ENCODE results near the gene SLC38A5.

Gene SLC38A5

DNA sequence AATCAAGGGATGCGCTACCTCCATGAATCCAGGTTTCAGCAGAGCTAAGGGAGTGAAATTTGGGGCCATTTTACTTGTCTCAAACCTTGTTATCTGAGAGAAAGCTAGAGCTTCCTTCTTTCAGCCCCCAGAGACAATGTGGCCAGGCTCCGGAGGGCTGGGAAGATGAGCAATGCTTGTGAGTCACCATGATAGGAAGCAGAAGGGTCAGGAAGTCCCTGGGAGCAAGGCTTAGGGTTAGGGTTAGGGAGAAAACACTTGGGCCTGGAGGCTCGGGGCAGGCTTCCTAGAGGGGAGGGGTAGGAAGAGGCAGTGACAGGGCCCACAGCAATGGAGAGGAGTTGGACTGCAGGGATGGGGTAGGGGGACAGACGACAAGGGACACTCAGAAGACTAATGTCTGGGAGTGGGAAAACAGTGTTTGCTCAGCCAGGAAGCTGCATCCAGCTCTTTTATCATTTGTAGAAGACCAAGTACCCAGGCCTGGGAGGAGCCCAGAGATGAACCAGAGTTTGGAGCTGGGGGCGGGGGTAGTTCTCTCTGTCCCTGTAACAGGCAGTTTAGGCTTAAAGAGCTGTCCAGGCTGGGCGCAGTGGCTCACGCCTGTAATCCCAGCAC is 22.3 kb upstream of the SLC38A5 start:
- TF ChIP-seq TAF1 (IDR thresholded peaks at IDR 0.05; ENCODE audit: low read depth, low read length) (no peak), POLR2AphosphoS5 (IDR thresholded peaks at IDR 0.05; ENCODE audit: low read depth, low read length) (no peak), POLR2A (IDR thresholded peaks at IDR 0.05; ENCODE audit: low read depth, low read length) (no peak), PAX5 (IDR thresholded peaks at IDR 0.05; ENCODE audit: insufficient read depth, low read length, severe bottlenecking) (no peak), SPI1 (IDR thresholded peaks at IDR 0.05; ENCODE audit: low read depth, low read length) (no peak), POU2F2 (IDR thresholded peaks at IDR 0.05; ENCODE audit: low read depth, low read length) (no peak)
- DNase-seq (ENCODE audit: insufficient read length, low spot score) (no peak), FAIRE-seq (no peak)

DNA sequence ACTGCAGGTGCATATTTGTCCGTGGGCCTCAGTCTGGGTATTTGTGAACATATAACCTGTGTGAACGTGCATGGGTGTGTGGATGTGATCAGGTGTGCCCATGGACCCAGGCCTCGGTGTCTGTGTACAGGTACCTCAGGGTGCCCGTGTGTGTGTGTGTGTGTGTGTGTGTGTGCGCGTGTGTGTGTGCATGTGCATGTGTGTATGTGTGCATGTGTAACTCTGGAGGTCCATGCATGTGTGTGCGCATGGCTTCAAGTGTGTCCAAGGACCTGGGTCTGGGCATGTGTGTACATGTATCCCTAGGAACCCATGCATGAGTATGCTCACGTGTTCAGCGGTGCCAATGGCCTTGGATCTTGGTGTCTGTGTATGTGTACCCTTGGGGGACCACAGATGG is 21.7 kb upstream of the SLC38A5 start:
- DNase-seq (ENCODE audit: insufficient read length, low spot score) (no peak), FAIRE-seq (peak; percentile 26)
- TF ChIP-seq POLR2AphosphoS5 (IDR thresholded peaks at IDR 0.05; ENCODE audit: low read depth, low read length), result no peak
- no peak for TF ChIP-seq PAX5 (IDR thresholded peaks at IDR 0.05; ENCODE audit: insufficient read depth, low read length, severe bottlenecking)
- no peak for TF ChIP-seq SPI1 (IDR thresholded peaks at IDR 0.05; ENCODE audit: low read depth, low read length)
- no peak for TF ChIP-seq TAF1 (IDR thresholded peaks at IDR 0.05; ENCODE audit: low read depth, low read length)
- TF ChIP-seq POLR2A (IDR thresholded peaks at IDR 0.05; ENCODE audit: low read depth, low read length), result no peak

DNA sequence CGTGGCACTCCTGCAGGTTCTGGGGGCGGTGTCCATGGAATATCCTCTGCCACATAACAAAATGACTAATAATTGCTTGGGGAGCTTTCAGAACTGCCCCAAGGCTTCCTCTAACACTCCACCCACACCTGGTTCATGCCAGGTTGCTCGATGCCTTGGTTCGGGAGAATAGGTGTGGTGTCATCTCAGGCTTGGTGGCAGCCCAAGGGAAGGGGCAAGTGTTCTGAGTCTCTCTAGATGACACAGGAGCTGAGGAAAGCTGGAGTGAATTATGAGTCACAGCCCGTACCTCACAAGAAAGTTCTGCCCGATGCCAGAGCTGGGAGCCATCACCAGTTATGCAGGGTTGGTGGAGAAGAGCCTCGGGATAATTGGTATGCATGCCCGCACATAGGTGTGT is 20.6 kb upstream of the SLC38A5 start:
- no peak for TF ChIP-seq TAF1 (IDR thresholded peaks at IDR 0.05; ENCODE audit: low read depth, low read length)
- no peak for TF ChIP-seq POLR2A (IDR thresholded peaks at IDR 0.05; ENCODE audit: low read depth, low read length)
- no peak for TF ChIP-seq PAX5 (IDR thresholded peaks at IDR 0.05; ENCODE audit: insufficient read depth, low read length, severe bottlenecking)
- TF ChIP-seq POLR2AphosphoS5 (IDR thresholded peaks at IDR 0.05; ENCODE audit: low read depth, low read length), result no peak
- TF ChIP-seq POU2F2 (IDR thresholded peaks at IDR 0.05; ENCODE audit: low read depth, low read length), result no peak
- no peak for TF ChIP-seq SPI1 (IDR thresholded peaks at IDR 0.05; ENCODE audit: low read depth, low read length)
- DNase-seq (ENCODE audit: insufficient read length, low spot score), result no peak
- FAIRE-seq, result no peak

DNA sequence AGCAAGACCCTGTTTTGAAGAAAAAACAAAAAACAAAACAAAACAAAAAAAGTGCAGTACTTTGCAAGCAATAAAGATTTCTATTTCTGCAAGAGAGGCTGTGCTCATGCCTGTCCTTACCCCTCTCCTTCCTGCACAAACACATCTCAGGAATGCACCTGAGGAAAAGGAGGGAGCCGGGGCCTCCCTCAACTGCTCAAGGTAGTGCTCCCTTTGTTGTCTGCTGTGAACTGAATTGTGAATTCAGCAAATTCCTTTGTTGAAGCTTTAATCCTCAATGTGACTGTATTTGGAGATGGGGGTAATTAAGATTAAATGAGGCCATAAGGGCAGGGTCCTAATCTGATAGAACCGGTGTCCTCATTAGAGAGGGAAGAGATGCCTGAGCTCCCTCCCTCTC is 19.8 kb upstream of the SLC38A5 start:
- FAIRE-seq (no peak), DNase-seq (ENCODE audit: insufficient read length, low spot score) (no peak)
- TF ChIP-seq SPI1 (IDR thresholded peaks at IDR 0.05; ENCODE audit: low read depth, low read length) (no peak), POLR2A (IDR thresholded peaks at IDR 0.05; ENCODE audit: low read depth, low read length) (no peak), PAX5 (IDR thresholded peaks at IDR 0.05; ENCODE audit: insufficient read depth, low read length, severe bottlenecking) (no peak), POU2F2 (IDR thresholded peaks at IDR 0.05; ENCODE audit: low read depth, low read length) (no peak), TAF1 (IDR thresholded peaks at IDR 0.05; ENCODE audit: low read depth, low read length) (no peak), POLR2AphosphoS5 (IDR thresholded peaks at IDR 0.05; ENCODE audit: low read depth, low read length) (no peak)

DNA sequence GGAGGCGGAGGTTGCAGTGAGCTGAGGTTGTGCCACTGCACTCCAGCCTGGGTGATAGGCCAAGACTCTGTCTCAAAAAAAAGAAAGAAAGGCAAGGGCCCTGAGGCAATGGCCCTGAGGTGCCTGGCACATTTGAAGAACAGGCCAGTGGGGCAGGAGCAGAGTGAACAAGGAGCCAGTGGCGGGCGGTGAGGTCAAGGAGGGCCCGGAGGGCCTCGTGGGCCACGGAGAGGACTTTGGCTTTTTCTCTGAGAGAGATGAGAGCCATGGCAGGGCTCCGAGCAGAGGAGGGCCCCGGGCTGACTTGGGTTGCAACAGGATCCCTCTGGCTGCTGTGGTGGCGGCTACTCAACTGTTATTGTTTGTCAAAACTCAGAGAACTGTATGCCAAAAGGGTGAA is 19.2 kb upstream of the SLC38A5 start:
- no peak for FAIRE-seq
- no peak for DNase-seq (ENCODE audit: insufficient read length, low spot score)
- TF ChIP-seq POU2F2 (IDR thresholded peaks at IDR 0.05; ENCODE audit: low read depth, low read length) (no peak), PAX5 (IDR thresholded peaks at IDR 0.05; ENCODE audit: insufficient read depth, low read length, severe bottlenecking) (no peak), SPI1 (IDR thresholded peaks at IDR 0.05; ENCODE audit: low read depth, low read length) (no peak), POLR2A (IDR thresholded peaks at IDR 0.05; ENCODE audit: low read depth, low read length) (no peak), TAF1 (IDR thresholded peaks at IDR 0.05; ENCODE audit: low read depth, low read length) (no peak), POLR2AphosphoS5 (IDR thresholded peaks at IDR 0.05; ENCODE audit: low read depth, low read length) (no peak)

DNA sequence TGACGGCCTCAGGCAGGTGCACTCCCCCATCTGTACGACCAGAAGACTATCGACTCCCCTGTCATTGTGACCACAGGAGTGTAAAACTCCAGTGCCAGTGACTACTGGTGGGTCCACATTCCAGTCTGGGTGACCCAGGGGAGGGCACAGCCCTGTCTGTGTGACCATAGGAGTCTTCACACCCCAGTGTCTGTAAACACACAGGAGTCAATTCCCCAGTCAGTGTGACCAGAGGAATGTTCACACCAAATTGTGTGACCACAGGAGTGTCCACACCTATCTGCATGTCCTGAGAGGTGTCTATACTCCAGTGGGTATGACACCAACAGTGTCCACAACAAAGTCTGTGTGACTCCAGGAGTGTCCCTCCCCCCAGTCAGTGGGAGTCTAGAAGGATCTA is 18.0 kb upstream of the SLC38A5 start:
- TF ChIP-seq POLR2A (IDR thresholded peaks at IDR 0.05; ENCODE audit: low read depth, low read length), result no peak; the same call in 1 of the 2 replicates
- no peak for TF ChIP-seq POLR2AphosphoS5 (IDR thresholded peaks at IDR 0.05; ENCODE audit: low read depth, low read length)
- TF ChIP-seq SPI1 (IDR thresholded peaks at IDR 0.05; ENCODE audit: low read depth, low read length), result no peak
- TF ChIP-seq POU2F2 (IDR thresholded peaks at IDR 0.05; ENCODE audit: low read depth, low read length), result no peak
- TF ChIP-seq TAF1 (IDR thresholded peaks at IDR 0.05; ENCODE audit: low read depth, low read length), result no peak
- TF ChIP-seq PAX5 (IDR thresholded peaks at IDR 0.05; ENCODE audit: insufficient read depth, low read length, severe bottlenecking), result no peak
- no peak for FAIRE-seq
- DNase-seq (ENCODE audit: insufficient read length, low spot score), result no peak

DNA sequence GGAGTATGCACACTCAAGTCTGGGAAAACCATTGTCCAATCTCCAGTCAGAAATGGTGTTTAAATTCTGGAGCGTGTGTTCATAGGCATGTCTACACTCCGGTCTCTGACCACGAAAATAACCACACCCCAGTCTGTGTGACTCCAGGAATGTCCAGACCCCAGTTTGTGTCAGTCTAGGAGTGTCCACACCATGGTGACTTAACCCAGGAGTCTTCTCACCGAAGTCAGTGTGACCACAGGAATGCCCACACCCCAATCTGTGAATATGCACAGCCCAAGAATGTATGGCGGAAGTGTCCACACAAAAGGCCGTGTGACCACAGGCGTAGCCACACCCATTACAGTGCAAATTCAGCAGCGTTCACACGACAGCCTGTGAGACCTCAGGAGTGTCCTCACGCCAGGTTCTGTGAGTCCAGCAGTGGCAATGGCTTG is 17.3 kb upstream of the SLC38A5 start:
- DNase-seq (ENCODE audit: insufficient read length, low spot score) (no peak), FAIRE-seq (no peak)
- TF ChIP-seq PAX5 (IDR thresholded peaks at IDR 0.05; ENCODE audit: insufficient read depth, low read length, severe bottlenecking) (no peak), POLR2A (IDR thresholded peaks at IDR 0.05; ENCODE audit: low read depth, low read length) (0 out of 2 replicates have a peak, but pooled peaks have one; percentile 10)

DNA sequence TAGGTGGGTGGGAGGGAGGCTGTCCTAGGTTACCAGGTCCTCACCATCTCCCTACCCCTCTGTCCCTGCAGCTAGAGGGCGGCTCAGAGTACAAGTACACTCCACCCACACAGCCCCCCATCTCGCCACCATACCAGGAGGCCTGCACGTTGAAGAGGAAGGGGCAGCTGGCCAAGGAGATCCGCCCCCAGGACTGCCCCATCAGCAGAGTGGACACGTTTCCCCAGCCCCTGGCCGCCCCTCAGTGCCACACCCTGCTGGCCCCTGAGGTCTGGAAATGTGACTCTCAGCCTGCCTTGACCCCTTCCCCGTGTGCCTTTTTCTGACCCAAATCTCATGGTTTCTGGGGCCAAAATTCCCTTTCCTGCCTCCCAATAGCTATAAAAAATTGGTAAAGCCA is 12.5 kb upstream of the SLC38A5 start:
- DNase-seq (ENCODE audit: insufficient read length, low spot score), result no peak
- FAIRE-seq, result no peak
- no peak for TF ChIP-seq SPI1 (IDR thresholded peaks at IDR 0.05; ENCODE audit: low read depth, low read length)
- no peak for TF ChIP-seq PAX5 (IDR thresholded peaks at IDR 0.05; ENCODE audit: insufficient read depth, low read length, severe bottlenecking)
- no peak for TF ChIP-seq TAF1 (IDR thresholded peaks at IDR 0.05; ENCODE audit: low read depth, low read length)
- TF ChIP-seq POLR2A (IDR thresholded peaks at IDR 0.05; ENCODE audit: low read depth, low read length), result no peak
- TF ChIP-seq POLR2AphosphoS5 (IDR thresholded peaks at IDR 0.05; ENCODE audit: low read depth, low read length), result no peak
- TF ChIP-seq POU2F2 (IDR thresholded peaks at IDR 0.05; ENCODE audit: low read depth, low read length), result no peak

DNA sequence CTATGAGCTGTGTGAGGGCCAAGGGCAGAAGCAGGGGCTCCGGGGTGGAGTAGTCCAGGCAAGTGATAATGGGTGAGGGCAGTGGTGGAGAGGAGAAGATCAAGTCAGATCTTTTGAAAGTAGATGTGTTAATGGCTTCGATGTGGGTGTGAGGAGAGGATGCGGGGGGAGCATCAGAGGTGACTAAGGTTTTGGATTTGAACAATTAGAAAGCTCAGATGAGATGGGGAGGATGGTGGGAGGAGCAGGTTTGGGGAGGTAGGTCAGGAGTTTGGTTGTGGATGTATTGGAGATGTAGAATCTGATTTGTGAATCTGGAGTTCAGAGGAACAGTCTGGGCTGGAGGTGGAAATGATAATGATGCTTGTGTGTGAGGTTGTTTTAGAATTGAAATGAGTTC is 10.5 kb upstream of the SLC38A5 start:
- FAIRE-seq (no peak), DNase-seq (ENCODE audit: insufficient read length, low spot score) (no peak)
- no peak for TF ChIP-seq SPI1 (IDR thresholded peaks at IDR 0.05; ENCODE audit: low read depth, low read length)
- TF ChIP-seq PAX5 (IDR thresholded peaks at IDR 0.05; ENCODE audit: insufficient read depth, low read length, severe bottlenecking), result no peak
- no peak for TF ChIP-seq POLR2A (IDR thresholded peaks at IDR 0.05; ENCODE audit: low read depth, low read length)
- TF ChIP-seq POU2F2 (IDR thresholded peaks at IDR 0.05; ENCODE audit: low read depth, low read length), result no peak
- TF ChIP-seq TAF1 (IDR thresholded peaks at IDR 0.05; ENCODE audit: low read depth, low read length), result no peak

DNA sequence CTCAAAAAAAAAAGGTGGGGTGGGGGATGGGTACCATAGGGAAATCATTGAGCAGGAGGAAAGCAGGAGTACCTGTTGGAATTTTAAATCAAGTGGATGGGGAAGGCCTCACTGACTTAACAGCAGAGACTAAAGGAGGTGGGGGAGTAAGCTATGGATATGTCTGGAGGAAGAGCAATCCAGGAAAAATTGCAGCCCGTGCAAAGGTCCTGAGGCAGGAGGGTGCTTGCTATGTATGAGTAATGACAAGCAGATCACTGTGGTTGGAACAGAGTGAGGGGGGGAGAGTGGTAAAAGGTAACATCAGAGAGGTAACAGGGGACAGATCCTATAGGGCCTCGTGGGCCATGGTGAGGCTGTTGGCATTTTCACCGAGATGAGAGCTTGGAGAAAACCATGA is 10.1 kb upstream of the SLC38A5 start:
- DNase-seq (ENCODE audit: insufficient read length, low spot score) (no peak), FAIRE-seq (no peak)
- no peak for TF ChIP-seq SPI1 (IDR thresholded peaks at IDR 0.05; ENCODE audit: low read depth, low read length)
- TF ChIP-seq TAF1 (IDR thresholded peaks at IDR 0.05; ENCODE audit: low read depth, low read length), result no peak
- no peak for TF ChIP-seq POU2F2 (IDR thresholded peaks at IDR 0.05; ENCODE audit: low read depth, low read length)
- no peak for TF ChIP-seq POLR2AphosphoS5 (IDR thresholded peaks at IDR 0.05; ENCODE audit: low read depth, low read length)
- no peak for TF ChIP-seq POLR2A (IDR thresholded peaks at IDR 0.05; ENCODE audit: low read depth, low read length)
- TF ChIP-seq PAX5 (IDR thresholded peaks at IDR 0.05; ENCODE audit: insufficient read depth, low read length, severe bottlenecking), result no peak
